CD4-positive, alpha-beta T cell (primary cell): Measurements from ENCODE around the gene HOXB8. TPM values are rescaled to one million over a fixed set of nuclear protein-coding genes. Genes with fewer than 3 reads are reported as not detected.
A peak's percentile ranks its signal among the peaks of the same experiment; 100 is the strongest.

Experiments
- ATAC-seq: fragments of 200-7000 bp; cut with Tn5 transposase; one replicate; pipeline ENCODE4 v1.10.0; 2022; ENCODE audit warnings: mild to moderate bottlenecking; ENCODE audit not compliant: poor library complexity
- CTCF ChIA-PET: fragments of 350-600 bp; sonication (Branson Sonifier 250); formaldehyde crosslinking; loops from one replicate; lab custom pipeline; 2021; ENCODE audit warnings: antibody characterized with exemption, inconsistent platforms; lab: Charles Lee
- POLR2A ChIA-PET: fragments of 350-600 bp; sonication (Branson Sonifier 250); formaldehyde crosslinking; loops from one replicate; lab custom pipeline; 2021; ENCODE audit warnings: antibody characterized with exemption, inconsistent platforms; lab: Charles Lee
- DNase-seq, 14 experiments: peaks; one replicate each; pipeline ENCODE4 v3.0.0-alpha.2; 2013 to 2020; ENCODE audit warnings: mixed read lengths in 2 of 14
- H3K27ac ChIP-seq, 2 donors: one replicate each; pipeline versions ENCODE4 v1.5.1 to v1.7.0; 2013; ENCODE audit warnings: low read length in 2 of 2, low read depth in 1 of 2, mild to moderate bottlenecking in 1 of 2
- H3K27me3 ChIP-seq, 2 experiments: 1 replicate in 1 of 2; 2 replicates in 1 of 2; pipeline versions ENCODE4 v1.6.1 to v1.7.0; 2013; ENCODE audit warnings: low read length in 2 of 2, control low read depth in 1 of 2, mild to moderate bottlenecking in 1 of 2, moderate library complexity in 1 of 2; ENCODE audit not compliant: insufficient read depth in 2 of 2, control insufficient read depth in 1 of 2
- H3K36me3 ChIP-seq: one replicate; pipeline ENCODE4 v1.6.1; 2013; ENCODE audit warnings: low read length, control low read depth; ENCODE audit not compliant: insufficient read depth
- H3K4me1 ChIP-seq: one replicate; pipeline ENCODE4 v1.6.1; 2013; ENCODE audit warnings: low read length, control low read depth; ENCODE audit not compliant: insufficient read depth
- H3K4me3 ChIP-seq: one replicate; pipeline ENCODE4 v1.5.1; 2013; ENCODE audit warnings: mild to moderate bottlenecking, low read length, moderate library complexity
- H3K9me3 ChIP-seq, 2 experiments: 1 replicate in 1 of 2; 2 replicates in 1 of 2; pipeline versions ENCODE4 v1.6.1 to v1.7.0; 2013; ENCODE audit warnings: low read length in 2 of 2, mild to moderate bottlenecking in 2 of 2, control low read depth in 1 of 2, moderate library complexity in 1 of 2; ENCODE audit not compliant: control insufficient read depth in 1 of 2, insufficient read depth in 1 of 2
- H3K27ac Mint-ChIP-seq: one replicate; pipeline ENCODE4 v1.8.0; 2020; ENCODE audit warnings: mixed read lengths
- H3K27me3 Mint-ChIP-seq: one replicate; pipeline ENCODE4 v1.8.0; 2021; ENCODE audit warnings: mixed read lengths
- H3K36me3 Mint-ChIP-seq: one replicate; pipeline ENCODE4 v1.8.0; 2021; ENCODE audit warnings: low read depth, mixed read lengths
- H3K4me1 Mint-ChIP-seq: one replicate; pipeline ENCODE4 v1.8.0; 2021; ENCODE audit warnings: low read depth, mixed read lengths
- H3K4me3 Mint-ChIP-seq: one replicate; pipeline ENCODE4 v1.8.0; 2020; ENCODE audit warnings: mild to moderate bottlenecking, mixed read lengths
- H3K9me3 Mint-ChIP-seq: one replicate; pipeline ENCODE4 v1.8.0; 2020; ENCODE audit warnings: mixed read lengths
- intact Hi-C, 2 experiments: fragments of 100-400 bp; cut with DNase I in 1 of 2; cut with micrococcal nuclease in 1 of 2; formaldehyde crosslinking; loops; one replicate each; pipeline versions ENCODE4 v1.15.1 to v1.9.0; 2023 to 2025; cut with DNase I, micrococcal nuclease
- total RNA-seq, 174 experiments: library from RNA in 2 of 174; stranded (reverse) in 2 of 174; gene quantifications; one replicate each; pipeline ENCODE4 v1.2.3 and lab custom pipeline; 2021 to 2026
- TF ChIP-seq, protein P1 (sequence below): fragments of 200-600 bp; IDR thresholded peaks from one replicate; pipeline ENCODE4 v1.8.0; 2022; ENCODE audit warnings: antibody characterized with exemption, mild to moderate bottlenecking

The HOXB8 gene
- total RNA-seq, 2 experiments from 2014 or later: not detected

- intact Hi-C loops: loop anchor here (5.0 to 10.0 kb wide), 3 partner anchors 724 to 839 kb away; partner anchors contain the start of gene SCRN2 (in 1 of the 2)
- H3K4me1 Mint-ChIP-seq: peaks cover 65% of the 10 kb centered on the region
- DNase-seq (no peak), ATAC-seq (no peak)
- peak overlapping the region; percentile 2 for H3K4me3 Mint-ChIP-seq
- POLR2A ChIA-PET: interaction anchor here (2.3 kb wide), 1 partner anchor 9 kb away, joined by 10 read pairs; the partner anchor contains the start of gene HOXB9
- Histone ChIP-seq H3K4me1 (peaks cover 61% of the 10 kb centered on the region), H3K27me3 (peaks cover 87 to 96% of the 10 kb centered on the region in 2 experiments), H3K9me3 (peaks cover 0 to 25% of the 10 kb centered on the region in 2 experiments), H3K27ac (no peak overlapping the region), H3K4me3 (no peak overlapping the region), H3K36me3 (no peaks in the 10 kb centered on the region)
- H3K27me3 Mint-ChIP-seq: peaks cover 98% of the 10 kb centered on the region
- TF ChIP-seq, protein P1, sequence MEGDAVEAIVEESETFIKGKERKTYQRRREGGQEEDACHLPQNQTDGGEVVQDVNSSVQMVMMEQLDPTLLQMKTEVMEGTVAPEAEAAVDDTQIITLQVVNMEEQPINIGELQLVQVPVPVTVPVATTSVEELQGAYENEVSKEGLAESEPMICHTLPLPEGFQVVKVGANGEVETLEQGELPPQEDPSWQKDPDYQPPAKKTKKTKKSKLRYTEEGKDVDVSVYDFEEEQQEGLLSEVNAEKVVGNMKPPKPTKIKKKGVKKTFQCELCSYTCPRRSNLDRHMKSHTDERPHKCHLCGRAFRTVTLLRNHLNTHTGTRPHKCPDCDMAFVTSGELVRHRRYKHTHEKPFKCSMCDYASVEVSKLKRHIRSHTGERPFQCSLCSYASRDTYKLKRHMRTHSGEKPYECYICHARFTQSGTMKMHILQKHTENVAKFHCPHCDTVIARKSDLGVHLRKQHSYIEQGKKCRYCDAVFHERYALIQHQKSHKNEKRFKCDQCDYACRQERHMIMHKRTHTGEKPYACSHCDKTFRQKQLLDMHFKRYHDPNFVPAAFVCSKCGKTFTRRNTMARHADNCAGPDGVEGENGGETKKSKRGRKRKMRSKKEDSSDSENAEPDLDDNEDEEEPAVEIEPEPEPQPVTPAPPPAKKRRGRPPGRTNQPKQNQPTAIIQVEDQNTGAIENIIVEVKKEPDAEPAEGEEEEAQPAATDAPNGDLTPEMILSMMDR: no peak
- no peaks in the 10 kb centered on the region for H3K9me3 Mint-ChIP-seq
- no peaks in the 10 kb centered on the region for H3K36me3 Mint-ChIP-seq
- CTCF ChIA-PET: interaction anchor here (0.8 to 1.7 kb wide), 2 partner anchors 28 to 159 kb away, joined by 3 read pairs; no protein-coding TSS in a partner anchor
- H3K27ac Mint-ChIP-seq: no peak overlapping the region
Measured at GRCh38 chr17:48615963-48616716, 1.0 kb upstream of the HOXB8 start.

- Histone ChIP-seq H3K9me3 (peaks cover 0 to 21% of the 10 kb centered on the region in 2 experiments), H3K4me3 (peak overlapping the region; percentile 10), H3K4me1 (peaks cover 74% of the 10 kb centered on the region), H3K36me3 (no peaks in the 10 kb centered on the region), H3K27me3 (peaks cover 88 to 95% of the 10 kb centered on the region in 2 experiments), H3K27ac (no peak overlapping the region)
- H3K36me3 Mint-ChIP-seq: no peaks in the 10 kb centered on the region
- ATAC-seq: peak; percentile 27
- ChIA-PET CTCF (interaction anchor here (1.2 to 2.7 kb wide), 4 partner anchors 10 to 21 kb away, joined by 3 to 19 read pairs (median 4); partner anchors contain the start of gene HOXB5), POLR2A (interaction anchor here (0.8 to 2.3 kb wide), 5 partner anchors 11 to 567 kb away, joined by 3 to 10 read pairs (median 3); partner anchors contain the start of gene HOXB9)
- peak overlapping the region; percentile 82 for H3K4me3 Mint-ChIP-seq
- peak in 4 of 14 experiments; percentile 29 to 68 (median 54) for DNase-seq
- peak overlapping the region; percentile 36 for H3K27ac Mint-ChIP-seq
- H3K4me1 Mint-ChIP-seq: peaks cover 71% of the 10 kb centered on the region
- intact Hi-C loops: loop anchor here in 1 of 2 experiments (5.0 to 10.0 kb wide), 2 partner anchors 277 to 769 kb away; partner anchors contain the start of gene SCRN2
- peaks cover 94% of the 10 kb centered on the region for H3K27me3 Mint-ChIP-seq
- H3K9me3 Mint-ChIP-seq: no peaks in the 10 kb centered on the region
- TF ChIP-seq, protein P1: no peak
Measured at GRCh38 chr17:48613862-48614694, 1.0 kb downstream of the HOXB8 start.
